Spleen (tissue), 7 donors: ENCODE measurements around the gene LDB2.

Source experiments
- CTCF ChIP-seq, 11 experiments: fragments of 200-600 bp in 7 of 11; fragments of 450-650 bp in 4 of 11; sonication (generic) in 4 of 11; IDR thresholded peaks in 8 of 11; conservative IDR thresholded peaks in 3 of 11; 1 replicate in 7 of 11; 2 replicates in 4 of 11; pipeline versions ENCODE4 v1.4.0 to v1.8.0; 2016 to 2021; ENCODE audit warnings: antibody characterized with exemption in 11 of 11, inconsistent platforms in 4 of 11, mild to moderate bottlenecking in 1 of 11
- POLR2A ChIP-seq, 3 donors: fragments of 450-650 bp; IDR thresholded peaks; one replicate each; pipeline ENCODE4 v1.5.1; 2017; ENCODE audit warnings: antibody characterized with exemption in 3 of 3, mild to moderate bottlenecking in 1 of 3
- POLR2AphosphoS5 ChIP-seq, 3 donors: sonication (generic); formaldehyde crosslinking; IDR thresholded peaks; one replicate each; pipeline ENCODE4 v1.5.1; 2017; ENCODE audit warnings: antibody characterized with exemption in 3 of 3
- donor health status: DM: no; HTN: no; CAD: no; lungs with moderate emphysema.
- donor health status: DM: no; HTN: no; CAD: no.
- donor health status: DM: no; HTN: no; CAD: no.

GRCh38 chr4:16577177-16577576 lies 321.3 kb downstream of the LDB2 start:
- TF ChIP-seq CTCF (IDR thresholded peaks at IDR 0.05 in 8 of 11, conservative IDR thresholded peaks at IDR 0.05 in 3 of 11): no peak
- TF ChIP-seq POLR2A (IDR thresholded peaks at IDR 0.05): no peak
- no peak for TF ChIP-seq POLR2AphosphoS5 (IDR thresholded peaks at IDR 0.05)
